Gastrocnemius medialis (tissue), 4 donors: Measurements from ENCODE around the gene LINGO3.

Source experiments
- CTCF ChIP-seq, 5 experiments: fragments of 450-650 bp in 3 of 5; fragments of 200-600 bp in 2 of 5; sonication (generic) in 2 of 5; IDR thresholded peaks in 4 of 5; conservative IDR thresholded peaks in 1 of 5; 1 replicate in 4 of 5; 2 replicates in 1 of 5; pipeline ENCODE4 v1.5.1; 2016 to 2019; ENCODE audit warnings: antibody characterized with exemption in 5 of 5, mild to moderate bottlenecking in 3 of 5, moderate library complexity in 3 of 5
- POLR2A ChIP-seq, 2 donors: fragments of 450-650 bp; IDR thresholded peaks; one replicate each; pipeline ENCODE4 v1.6.1; 2017; ENCODE audit warnings: antibody characterized with exemption in 2 of 2, mild to moderate bottlenecking in 2 of 2, moderate library complexity in 2 of 2

DNA sequence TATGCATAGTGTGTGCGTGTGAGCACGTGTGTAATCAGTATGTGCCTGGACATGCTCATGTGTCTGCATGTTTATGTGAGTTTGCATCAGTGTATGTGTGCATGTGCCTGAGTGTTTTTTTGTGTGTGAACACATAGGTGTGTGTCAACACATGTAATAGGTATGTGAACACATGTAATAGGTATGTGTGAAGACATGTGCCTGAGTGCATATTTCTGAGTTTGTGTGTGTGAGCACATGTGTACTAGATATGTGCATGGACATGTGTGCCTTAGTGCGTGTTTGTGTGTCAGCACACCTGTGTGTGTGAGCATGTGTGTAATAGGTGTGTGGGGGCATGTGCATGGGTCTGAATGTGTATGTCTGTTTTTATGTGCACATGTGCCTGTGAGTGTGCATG, 27.9 kb upstream of the LINGO3 start:
- TF ChIP-seq CTCF (IDR thresholded peaks at IDR 0.05 in 4 of 5, conservative IDR thresholded peaks at IDR 0.05 in 1 of 5) (no peak), POLR2A (IDR thresholded peaks at IDR 0.05) (no peak)
